HuH-7.5 (cell line): ENCODE measurements around the gene IWS1.
"Not testable (repeated sequence)": the region's sequence is repeated elsewhere in the genome, so short reads cannot be mapped to it uniquely, and the experiment has no call there.

ENCODE experiments used
- DNase-seq: peaks from one replicate; pipeline ENCODE4 v3.0.0; 2011; ENCODE audit warnings: low spot score

Gene IWS1

GRCh38 chr2:127527001-127527804 is 914 bp upstream of the IWS1 start:
- peak; percentile 57 for DNase-seq

GRCh38 chr2:127525691-127526131 is 578 bp downstream of the IWS1 start:
- no peak for DNase-seq

GRCh38 chr2:127524198-127524834 is 2.0 kb downstream of the IWS1 start:
- DNase-seq = not testable (repeated sequence)

GRCh38 chr2:127523269-127523939 is 2.9 kb downstream of the IWS1 start:
- DNase-seq = no peak

GRCh38 chr2:127520424-127520823 is 5.9 kb downstream of the IWS1 start:
- DNase-seq = no peak

- no peak for DNase-seq
Observed at GRCh38 chr2:127517465-127517864, 8.8 kb downstream of the IWS1 start.

- DNase-seq = no peak
Observed at GRCh38 chr2:127516041-127516762, 10.1 kb downstream of the IWS1 start.

- DNase-seq = no peak
Observed at GRCh38 chr2:127515383-127515915, 10.8 kb downstream of the IWS1 start.

- DNase-seq = no peak
Observed at GRCh38 chr2:127514485-127514884, 11.8 kb downstream of the IWS1 start.

- no peak for DNase-seq
Observed at GRCh38 chr2:127514076-127514475, 12.2 kb downstream of the IWS1 start.

GRCh38 chr2:127512362-127512761 is 13.9 kb downstream of the IWS1 start:
- DNase-seq = no peak

GRCh38 chr2:127511917-127512316 is 14.4 kb downstream of the IWS1 start:
- DNase-seq = no peak

GRCh38 chr2:127511090-127511695 is 15.1 kb downstream of the IWS1 start:
- DNase-seq = no peak

- DNase-seq = no peak
Observed at GRCh38 chr2:127510073-127510472, 16.2 kb downstream of the IWS1 start.

- DNase-seq = no peak
Observed at GRCh38 chr2:127508631-127509034, 17.7 kb downstream of the IWS1 start.

GRCh38 chr2:127508023-127508630 is 18.2 kb downstream of the IWS1 start:
- no peak for DNase-seq

- DNase-seq = no peak
Observed at GRCh38 chr2:127506510-127506909, 19.8 kb downstream of the IWS1 start.

GRCh38 chr2:127504552-127505430 is 21.5 kb downstream of the IWS1 start:
- DNase-seq = no peak

GRCh38 chr2:127503491-127503890 is 22.8 kb downstream of the IWS1 start:
- no peak for DNase-seq

GRCh38 chr2:127498386-127498785 is 27.9 kb downstream of the IWS1 start:
- DNase-seq = no peak
